HL-60 (cell line): Measurements from ENCODE around the gene MCF2L2.

Source experiments
- CTCF ChIP-seq: IDR thresholded peaks from one replicate; pipeline ENCODE4 v1.5.1; 2011; ENCODE audit warnings: low read length, control low read depth, inconsistent platforms; ENCODE audit not compliant: insufficient read depth
- REST ChIP-seq: IDR thresholded peaks from 2 replicates; pipeline ENCODE4 v1.6.1; 2012; ENCODE audit warnings: low read depth; ENCODE audit not compliant: insufficient replicate concordance

GRCh38 chr3:183299976-183300375 is 128.4 kb downstream of the MCF2L2 start:
- TF ChIP-seq CTCF (no peak), REST (no peak)
